WI38 (cell line): ENCODE measurements around the gene DLG1.

ENCODE experiments used
- H3K4me3 ChIP-seq: 2 replicates; pipeline ENCODE4 v1.5.1; 2011; ENCODE audit warnings: low read depth, mild to moderate bottlenecking, control low read depth, low read length
- CTCF ChIP-seq: IDR thresholded peaks from 2 replicates; pipeline ENCODE4 v1.5.1; 2012; ENCODE audit warnings: low read depth, mild to moderate bottlenecking, control low read depth, low read length

DLG1 gene

GRCh38 chr3:197093871-197094270 lies 204.5 kb downstream of the DLG1 start:
- no peak overlapping the region for H3K4me3 ChIP-seq

GRCh38 chr3:197088370-197088769 lies 210.0 kb downstream of the DLG1 start:
- no peak overlapping the region for H3K4me3 ChIP-seq
- TF ChIP-seq CTCF, result no peak

More at GRCh38 chr3:197093871-197094270, 204.5 kb downstream of the DLG1 start:
- TF ChIP-seq CTCF, result no peak

GRCh38 chr3:197085137-197085536 lies 213.3 kb downstream of the DLG1 start:
- no peak overlapping the region for H3K4me3 ChIP-seq
- no peak for TF ChIP-seq CTCF

GRCh38 chr3:197083486-197083885 lies 214.9 kb downstream of the DLG1 start:
- TF ChIP-seq CTCF, result no peak
- H3K4me3 ChIP-seq, result no peak overlapping the region

- H3K4me3 ChIP-seq, result no peak overlapping the region
- no peak for TF ChIP-seq CTCF
Measured at GRCh38 chr3:197082871-197083270, 215.5 kb downstream of the DLG1 start.

GRCh38 chr3:197080344-197080743 lies 218.1 kb downstream of the DLG1 start:
- H3K4me3 ChIP-seq, result no peak overlapping the region
- TF ChIP-seq CTCF, result no peak

GRCh38 chr3:197076415-197076814 lies 222.0 kb downstream of the DLG1 start:
- no peak for TF ChIP-seq CTCF

More at GRCh38 chr3:197076415-197076814, 222.0 kb downstream of the DLG1 start:
- no peak overlapping the region for H3K4me3 ChIP-seq
